ENCODE results near the gene YWHAH. TPM values are rescaled to one million over a fixed set of nuclear protein-coding genes. Genes with fewer than 3 reads are reported as not detected.
A peak's percentile ranks its signal among the peaks of the same experiment; 100 is the strongest.

YWHAH gene
- total RNA-seq, 1 experiment from 2014 or later: 64.2 TPM

GRCh38 chr22:31995807-31996206 lies 51.5 kb downstream of the YWHAH start:
- no peak for TF ChIP-seq CTCF (IDR thresholded peaks at IDR 0.05; ENCODE audit: unreplicated experiment)
- H3K4me1 Mint-ChIP-seq (ENCODE audit: insufficient read depth, unreplicated experiment): no peaks in the 10 kb centered on the region
- peaks cover 51% of the 10 kb centered on the region for H3K27me3 Mint-ChIP-seq (ENCODE audit: insufficient read depth, unreplicated experiment)
- BruUV-seq (replicated peaks): no TSS peak
- DNase-seq (ENCODE audit: unreplicated experiment): no peak
- no peak overlapping the region for H3K27ac Mint-ChIP-seq (ENCODE audit: low read depth, unreplicated experiment)
- ChIA-PET POLR2A (no interaction called here), CTCF (no interaction called here)
- intact Hi-C loops (cut with micrococcal nuclease): no loop called here
- no peaks in the 10 kb centered on the region for H3K9me3 Mint-ChIP-seq (ENCODE audit: unreplicated experiment)
- no peaks in the 10 kb centered on the region for H3K36me3 Mint-ChIP-seq (ENCODE audit: insufficient read depth, unreplicated experiment)
- H3K4me3 Mint-ChIP-seq (ENCODE audit: unreplicated experiment): no peak overlapping the region

GRCh38 chr22:31998784-31999385 lies 54.5 kb downstream of the YWHAH start:
- Mint-ChIP-seq H3K36me3 (ENCODE audit: insufficient read depth, unreplicated experiment) (no peaks in the 10 kb centered on the region), H3K27me3 (ENCODE audit: insufficient read depth, unreplicated experiment) (peaks cover 54% of the 10 kb centered on the region), H3K27ac (ENCODE audit: low read depth, unreplicated experiment) (no peak overlapping the region), H3K9me3 (ENCODE audit: unreplicated experiment) (no peaks in the 10 kb centered on the region), H3K4me1 (ENCODE audit: insufficient read depth, unreplicated experiment) (no peaks in the 10 kb centered on the region), H3K4me3 (ENCODE audit: unreplicated experiment) (no peak overlapping the region)
- ChIA-PET CTCF (interaction anchor here (0.6 kb wide), 1 partner anchor 19 kb away, joined by 3 read pairs; no protein-coding TSS in a partner anchor), POLR2A (no interaction called here)
- no peak for DNase-seq (ENCODE audit: unreplicated experiment)
- BruUV-seq (replicated peaks): no TSS peak
- intact Hi-C loops (cut with micrococcal nuclease): no loop called here
- TF ChIP-seq CTCF (IDR thresholded peaks at IDR 0.05; ENCODE audit: unreplicated experiment): no peak

- POLR2A ChIA-PET: interaction anchor here (0.7 kb wide), 1 partner anchor 317 kb away, joined by 4 read pairs; no protein-coding TSS in a partner anchor
Measured at GRCh38 chr22:32000181-32000580, 55.8 kb downstream of the YWHAH start.

GRCh38 chr22:32005453-32005852 lies 61.1 kb downstream of the YWHAH start:
- intact Hi-C loops (cut with micrococcal nuclease): no loop called here
- no TSS peak for BruUV-seq (replicated peaks)
- no peak overlapping the region for H3K4me3 Mint-ChIP-seq (ENCODE audit: unreplicated experiment)
- peaks cover 15% of the 10 kb centered on the region for H3K27me3 Mint-ChIP-seq (ENCODE audit: insufficient read depth, unreplicated experiment)
- ChIA-PET POLR2A (interaction anchor here (0.7 to 1.0 kb wide), 2 partner anchors 15 to 149 kb away, joined by 4 to 5 read pairs; no protein-coding TSS in a partner anchor), CTCF (interaction anchor here (1.0 kb wide), 1 partner anchor 74 kb away, joined by 3 read pairs; no protein-coding TSS in a partner anchor)
- no peaks in the 10 kb centered on the region for H3K4me1 Mint-ChIP-seq (ENCODE audit: insufficient read depth, unreplicated experiment)
- TF ChIP-seq CTCF (IDR thresholded peaks at IDR 0.05; ENCODE audit: unreplicated experiment): no peak
- H3K36me3 Mint-ChIP-seq (ENCODE audit: insufficient read depth, unreplicated experiment): no peaks in the 10 kb centered on the region
- no peak overlapping the region for H3K27ac Mint-ChIP-seq (ENCODE audit: low read depth, unreplicated experiment)
- DNase-seq (ENCODE audit: unreplicated experiment): peak; percentile 55
- no peaks in the 10 kb centered on the region for H3K9me3 Mint-ChIP-seq (ENCODE audit: unreplicated experiment)

More at GRCh38 chr22:32000181-32000580, 55.8 kb downstream of the YWHAH start:
- no TSS peak for BruUV-seq (replicated peaks)
- intact Hi-C loops (cut with micrococcal nuclease): no loop called here
- Mint-ChIP-seq H3K9me3 (ENCODE audit: unreplicated experiment) (no peaks in the 10 kb centered on the region), H3K4me1 (ENCODE audit: insufficient read depth, unreplicated experiment) (no peaks in the 10 kb centered on the region), H3K27me3 (ENCODE audit: insufficient read depth, unreplicated experiment) (peaks cover 54% of the 10 kb centered on the region), H3K4me3 (ENCODE audit: unreplicated experiment) (no peak overlapping the region), H3K27ac (ENCODE audit: low read depth, unreplicated experiment) (no peak overlapping the region), H3K36me3 (ENCODE audit: insufficient read depth, unreplicated experiment) (no peaks in the 10 kb centered on the region)
- DNase-seq (ENCODE audit: unreplicated experiment): no peak
- CTCF ChIA-PET: interaction anchor here (0.6 kb wide), 1 partner anchor 17 kb away, joined by 4 read pairs; no protein-coding TSS in a partner anchor
- TF ChIP-seq CTCF (IDR thresholded peaks at IDR 0.05; ENCODE audit: unreplicated experiment): no peak

Other genes with a start within 250 kb of the YWHAH start
- 37.4 and 55.0 TPM in 2 replicates for gene PRR14L, start 194.4 kb upstream of the YWHAH start, total RNA-seq (2022)
- gene DEPDC5, start 190.5 kb upstream of the YWHAH start, total RNA-seq (2022): 13.3 and 16.2 TPM in 2 replicates
- gene SLC5A1, start 98.7 kb downstream of the YWHAH start, total RNA-seq (2022): not detected in 2 replicates
- gene C22orf42, start 214.8 kb downstream of the YWHAH start, total RNA-seq (2022): not detected in 2 replicates

All from MCF 10A (cell line).